ENCODE data around the gene SEC24D.

The SEC24D gene

DNA sequence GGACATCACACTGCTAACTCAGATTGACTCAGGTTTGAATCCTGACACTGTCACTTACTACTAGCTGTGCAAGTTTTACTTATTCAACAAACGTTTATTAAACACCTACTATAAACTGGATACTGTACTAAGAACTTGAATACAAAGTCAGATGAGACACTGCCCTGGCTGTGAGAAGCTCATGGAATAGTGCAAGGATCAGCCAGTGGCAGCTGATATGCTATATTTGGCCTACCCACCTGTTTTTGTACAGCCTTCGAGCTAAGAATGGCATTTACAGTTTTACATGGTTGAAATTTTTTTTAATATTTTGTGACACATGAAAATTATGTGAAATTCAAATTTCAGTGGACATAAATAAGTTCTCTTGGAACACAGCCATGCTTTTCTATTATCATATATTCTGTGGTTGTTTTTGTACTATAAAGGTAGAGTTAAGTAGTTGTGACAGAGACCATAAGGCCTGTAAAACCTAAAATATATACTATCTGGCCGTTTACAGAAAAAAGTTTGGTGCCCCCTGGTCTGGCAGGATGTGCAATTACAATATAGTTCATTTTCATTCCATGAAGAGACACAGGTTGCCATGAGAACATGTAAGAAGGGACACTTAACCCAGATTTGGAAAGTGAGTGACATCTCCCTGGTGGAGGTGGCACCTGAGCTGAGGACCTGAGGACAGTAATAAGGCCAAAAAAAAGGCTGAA, 3.4 kb upstream of the SEC24D start:
- no peak for DNase-seq

DNA sequence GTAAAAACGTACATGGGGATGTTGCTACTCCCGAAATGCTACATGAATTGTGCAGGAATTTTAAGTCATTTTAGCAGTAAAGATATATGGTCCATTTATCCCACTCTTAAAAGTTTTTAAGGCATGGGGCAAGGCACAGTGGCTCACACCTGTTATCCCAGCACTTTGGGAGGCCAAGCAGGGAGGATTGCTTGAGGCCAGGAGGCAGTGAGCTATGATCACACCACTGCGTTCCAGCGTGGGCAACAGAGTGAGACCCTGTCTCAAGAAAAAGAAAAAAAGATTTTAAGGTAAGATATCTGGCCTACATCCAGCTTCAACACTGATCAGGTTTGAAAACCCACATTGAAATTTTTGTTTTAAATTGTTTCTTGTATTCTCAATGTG, 1.2 kb upstream of the SEC24D start:
- no peak for DNase-seq

DNA sequence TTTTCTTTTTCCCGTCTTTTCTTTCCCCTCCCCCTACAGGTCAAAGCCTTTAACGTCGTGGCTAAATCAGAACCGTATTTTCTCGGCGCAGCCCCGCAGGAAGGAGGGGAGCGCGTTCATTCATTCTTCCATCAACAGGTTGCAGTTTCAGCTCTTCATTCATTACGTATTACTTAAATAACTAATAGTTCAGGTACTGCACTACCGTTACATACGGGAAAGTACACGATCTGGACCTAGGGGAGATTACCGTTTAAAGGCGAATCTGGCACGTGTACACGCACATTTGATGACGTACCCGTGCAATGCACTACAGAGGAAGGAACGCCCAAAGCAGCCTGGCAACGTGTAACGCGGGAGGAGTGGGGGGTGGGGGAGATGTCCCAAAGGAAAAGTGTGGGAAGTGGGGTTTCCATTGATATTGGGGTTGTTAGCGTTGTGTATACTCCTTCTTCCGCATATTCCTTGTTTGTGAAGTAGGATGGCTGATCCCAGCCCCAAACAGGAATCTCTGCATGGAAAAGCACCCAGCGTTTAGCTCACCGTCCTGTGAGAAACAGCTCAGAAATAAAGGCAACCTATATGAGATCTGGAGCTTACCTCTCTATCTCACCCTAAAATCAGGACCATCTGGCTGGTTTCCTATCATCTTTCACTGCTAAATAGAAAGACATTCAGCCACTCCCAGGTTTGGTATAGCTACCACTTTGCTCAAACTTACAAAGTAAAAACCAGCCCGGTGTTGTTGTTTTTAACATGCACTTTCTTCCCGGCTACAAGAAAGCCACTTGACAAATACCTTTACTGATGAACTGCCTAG, 585 bp upstream of the SEC24D start:
- DNase-seq, result peak; percentile 35

DNA sequence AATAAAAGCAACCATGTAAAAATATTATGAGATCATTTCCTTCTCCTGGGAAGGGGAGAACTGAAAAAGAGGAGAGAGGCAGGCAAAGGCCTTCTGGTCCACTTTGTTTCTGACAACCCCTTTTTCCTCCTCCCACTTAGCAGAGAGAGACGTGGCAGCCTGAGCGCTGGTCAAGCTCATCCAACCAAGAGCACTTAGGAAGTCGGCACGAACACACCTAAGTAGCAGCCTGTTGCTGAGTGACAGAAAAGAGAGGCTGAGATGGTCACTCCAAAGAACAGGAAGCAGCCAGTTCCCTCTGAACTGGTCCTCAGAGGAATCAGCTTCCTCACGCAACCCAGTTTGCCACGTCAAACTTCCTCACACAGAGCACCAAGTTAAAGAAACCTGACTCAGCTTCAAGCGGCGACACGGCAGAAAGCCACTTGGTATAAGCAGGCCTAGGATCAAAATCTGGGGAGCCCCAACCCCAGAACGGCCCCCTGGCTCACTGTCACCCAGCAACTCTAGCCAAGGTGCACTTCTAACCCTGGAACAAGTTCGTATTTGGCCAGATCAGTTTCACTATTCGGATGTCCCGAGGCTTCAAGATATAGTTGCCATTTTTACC, 861 bp downstream of the SEC24D start:
- DNase-seq, result no peak

DNA sequence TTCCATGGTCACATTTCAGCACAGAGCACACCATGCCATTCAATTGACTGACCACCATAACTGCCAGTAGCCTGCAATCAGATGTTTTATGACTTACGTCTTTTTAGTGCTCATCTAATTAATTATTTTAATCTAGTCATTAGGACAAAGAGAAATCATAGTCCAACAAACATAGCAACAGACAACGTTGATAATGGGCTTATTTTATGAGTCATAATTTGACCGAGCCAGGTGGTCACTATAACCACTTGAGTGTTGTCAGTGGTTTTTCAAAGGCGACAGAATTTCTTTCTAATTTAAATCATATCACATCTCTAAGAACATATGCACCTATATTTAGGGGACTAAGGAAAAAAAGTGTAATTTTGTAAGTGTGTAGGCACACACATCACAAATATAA, 1.9 kb downstream of the SEC24D start:
- no peak for DNase-seq

DNA sequence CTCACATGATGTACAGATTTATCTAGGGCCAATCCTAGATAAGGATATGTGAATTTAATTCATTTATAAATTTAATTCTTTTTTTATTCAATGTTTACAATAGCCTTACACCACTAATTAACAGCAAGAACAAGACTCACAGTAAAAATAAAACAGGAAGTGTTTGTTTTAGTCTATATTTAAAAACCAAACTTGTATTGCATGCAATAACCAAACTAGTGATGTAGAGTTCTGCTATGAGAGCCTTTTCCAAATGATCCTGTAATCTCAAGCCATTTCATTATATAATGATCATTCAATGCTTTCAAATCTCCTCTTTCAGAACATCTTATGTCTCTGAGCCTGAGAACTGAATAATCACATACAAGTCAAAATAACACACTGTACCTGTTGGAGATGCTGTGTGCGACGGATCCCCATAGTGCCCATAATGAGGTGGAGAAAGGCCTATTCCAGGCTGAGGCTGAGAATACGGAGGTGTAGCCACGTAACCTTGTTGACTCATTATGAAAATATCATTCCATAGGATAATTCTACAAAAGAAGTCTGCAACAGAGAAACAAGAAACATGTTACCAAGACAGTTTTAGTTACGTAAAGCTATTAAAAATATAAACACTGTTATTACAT, 2.6 kb downstream of the SEC24D start:
- no peak for DNase-seq

DNA sequence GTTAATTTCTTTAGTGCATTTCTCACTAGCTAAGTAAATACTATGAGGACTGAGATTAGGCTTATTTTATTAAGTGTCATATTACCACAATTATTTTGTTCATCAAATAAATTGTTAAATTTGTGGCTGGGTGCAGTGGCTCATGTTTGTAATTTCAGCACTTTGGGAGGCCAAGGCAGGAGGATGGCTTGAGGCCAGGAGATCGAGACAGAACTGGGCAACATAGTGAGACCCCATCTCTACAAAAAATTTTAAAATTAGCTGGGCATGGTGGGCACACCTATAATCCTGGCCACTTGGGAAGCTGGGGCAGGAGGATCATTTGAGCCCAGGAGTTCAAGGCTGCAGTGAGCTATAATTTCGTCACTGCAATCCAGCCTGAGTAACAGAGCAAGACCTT, 6.8 kb downstream of the SEC24D start:
- no peak for DNase-seq

DNA sequence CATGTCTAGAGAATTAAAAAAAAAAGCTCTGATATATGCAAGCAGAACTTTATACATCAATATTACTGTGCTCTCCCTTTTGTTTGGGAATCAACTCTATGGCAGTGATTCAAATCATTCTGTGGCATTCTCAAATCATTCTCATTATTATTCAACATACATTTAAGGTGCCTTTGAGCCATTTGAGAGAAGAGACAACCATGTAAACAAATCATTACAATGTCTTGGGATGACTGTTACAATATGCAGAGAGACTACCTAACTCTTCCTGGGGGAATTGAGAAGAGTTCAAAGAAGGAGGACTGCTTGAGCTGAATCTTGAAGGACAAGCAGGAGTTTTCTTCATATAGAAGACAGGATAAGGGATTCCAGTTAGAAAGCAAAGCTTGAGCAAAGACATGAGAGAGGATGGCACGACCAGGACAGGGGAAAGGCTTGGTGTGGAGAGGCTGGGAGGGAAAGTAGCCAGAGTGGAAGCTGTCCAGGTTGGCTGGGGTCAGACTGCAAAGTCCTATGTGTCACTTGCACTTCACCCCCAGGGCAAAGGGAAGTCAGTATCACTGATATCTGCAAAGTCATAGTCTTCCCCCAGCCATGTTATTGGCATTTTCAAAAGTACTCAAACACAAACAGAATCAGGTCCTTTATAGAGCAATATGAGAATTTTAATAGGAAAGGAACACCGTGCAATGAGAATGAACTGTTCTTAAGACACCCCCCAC, 9.0 kb downstream of the SEC24D start:
- DNase-seq, result no peak

DNA sequence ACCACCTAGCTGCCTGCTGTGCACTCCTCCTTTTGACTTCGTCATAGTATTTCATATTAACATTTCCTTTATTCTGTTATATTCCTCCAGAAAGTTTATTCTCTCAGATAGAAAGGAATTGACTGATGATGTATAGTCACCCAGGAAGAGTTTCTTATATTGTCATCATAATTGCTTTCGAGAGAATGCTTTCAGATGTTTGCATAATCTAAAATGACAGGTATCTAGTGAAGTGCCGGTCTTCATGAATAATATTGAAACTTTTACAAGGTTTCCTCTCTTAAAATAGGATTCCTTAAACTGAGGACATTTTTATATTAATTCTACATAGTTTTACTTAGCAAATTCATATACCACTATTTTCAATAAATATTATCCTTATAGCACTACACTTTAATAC, 10.1 kb downstream of the SEC24D start:
- no peak for DNase-seq

DNA sequence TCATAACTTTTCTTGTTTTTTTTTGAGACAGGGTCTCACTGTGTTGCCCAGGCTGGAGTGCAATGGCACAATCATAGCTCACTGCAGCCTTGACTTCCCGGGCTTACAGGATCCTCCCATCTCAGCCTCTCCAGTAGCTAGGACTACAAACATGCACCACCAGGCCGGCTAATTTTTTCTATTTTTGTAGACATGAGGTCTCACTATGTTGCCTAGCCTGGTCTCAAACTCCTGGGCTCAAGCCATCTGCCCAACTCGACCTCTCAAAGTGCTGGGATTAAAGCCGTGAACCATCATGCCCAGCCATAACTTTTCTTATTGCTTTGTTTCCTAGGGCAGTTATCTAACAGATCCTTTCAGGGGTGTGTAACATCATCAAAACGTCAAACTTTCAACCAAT, 11.8 kb downstream of the SEC24D start:
- DNase-seq, result no peak

DNA sequence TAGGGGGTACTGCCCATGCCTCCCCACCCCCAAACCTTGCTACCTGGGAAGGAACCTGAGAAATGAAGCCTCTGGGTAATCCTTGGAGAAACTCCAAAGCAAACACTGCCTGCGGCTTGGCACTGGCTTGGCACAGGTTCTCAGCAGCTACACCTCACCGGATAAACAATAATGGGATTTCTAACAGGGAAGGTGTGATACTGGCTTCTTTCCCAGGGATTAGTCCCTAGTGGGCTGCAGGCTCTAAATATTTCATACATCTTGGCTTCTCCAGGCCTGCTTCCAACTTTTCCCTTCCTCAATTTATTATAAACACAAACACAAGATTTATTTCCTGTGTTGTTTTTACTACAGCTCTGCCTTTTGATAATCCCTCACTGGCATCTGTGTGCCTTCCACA, 12.5 kb downstream of the SEC24D start:
- DNase-seq, result peak; percentile 56

DNA sequence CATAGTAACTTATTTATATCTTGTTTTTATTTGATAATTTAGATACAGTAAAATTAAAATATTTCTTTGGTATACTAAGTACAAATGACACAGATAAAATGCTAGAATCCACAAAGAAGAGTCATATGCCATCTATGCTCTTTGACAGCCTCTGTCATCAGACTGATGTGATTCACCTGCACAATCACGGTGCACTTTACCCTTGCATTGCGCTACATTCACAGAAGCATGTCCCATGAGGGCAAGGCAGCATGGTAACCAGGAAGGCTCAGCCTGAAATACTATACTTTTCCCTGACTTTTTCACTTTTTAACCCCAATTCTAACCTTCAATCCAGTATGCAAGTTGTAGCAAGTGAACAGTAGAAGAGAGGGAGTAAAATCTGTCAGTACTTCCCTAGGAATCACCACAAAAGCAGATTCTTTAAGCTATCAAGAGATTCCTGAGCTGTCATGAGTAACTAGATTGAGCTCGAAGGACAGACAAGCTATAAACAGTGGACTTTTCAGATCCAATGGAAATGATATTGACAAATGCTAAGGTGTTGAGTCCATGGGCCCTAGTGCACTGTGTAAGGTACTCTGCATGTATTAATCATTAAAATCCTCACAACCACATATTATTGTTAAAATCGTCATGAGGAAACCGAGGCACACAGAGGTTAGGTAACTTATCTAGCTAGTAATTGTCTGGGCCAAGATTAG, 14.2 kb downstream of the SEC24D start:
- no peak for DNase-seq

DNA sequence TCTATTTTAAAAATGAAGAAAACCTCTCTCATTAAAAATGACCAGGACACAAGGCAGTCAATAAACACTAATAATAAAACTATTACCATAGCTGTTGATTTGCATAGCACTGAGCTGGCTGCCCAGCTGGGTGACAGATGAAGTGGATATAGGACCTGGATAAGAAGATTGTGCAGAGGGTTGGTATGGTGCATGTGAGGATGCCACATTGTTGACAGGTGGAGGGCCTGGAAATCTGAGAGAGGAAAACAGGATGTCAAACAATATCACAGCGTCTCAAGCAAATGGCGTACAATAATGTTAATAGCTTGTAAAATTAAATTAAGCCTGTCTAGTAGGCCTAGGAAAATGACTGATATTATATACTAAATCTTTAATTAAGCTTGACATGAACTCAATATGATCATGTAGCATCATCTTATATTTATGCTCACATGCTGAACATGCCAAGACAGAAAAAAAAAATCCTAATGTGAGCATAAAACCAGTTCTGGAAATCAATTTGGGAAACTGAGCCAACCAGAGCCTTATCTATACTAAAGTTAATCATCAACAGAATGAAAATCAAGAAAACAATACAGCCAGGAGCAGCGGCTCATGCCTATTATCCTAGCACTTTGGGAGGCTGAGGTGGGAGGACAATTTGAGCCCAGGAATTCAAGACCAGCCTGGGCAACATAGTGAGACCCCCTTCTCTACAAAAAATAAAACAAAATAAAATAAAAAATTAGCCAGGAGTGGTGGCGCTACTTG, 18.6 kb downstream of the SEC24D start:
- no peak for DNase-seq

DNA sequence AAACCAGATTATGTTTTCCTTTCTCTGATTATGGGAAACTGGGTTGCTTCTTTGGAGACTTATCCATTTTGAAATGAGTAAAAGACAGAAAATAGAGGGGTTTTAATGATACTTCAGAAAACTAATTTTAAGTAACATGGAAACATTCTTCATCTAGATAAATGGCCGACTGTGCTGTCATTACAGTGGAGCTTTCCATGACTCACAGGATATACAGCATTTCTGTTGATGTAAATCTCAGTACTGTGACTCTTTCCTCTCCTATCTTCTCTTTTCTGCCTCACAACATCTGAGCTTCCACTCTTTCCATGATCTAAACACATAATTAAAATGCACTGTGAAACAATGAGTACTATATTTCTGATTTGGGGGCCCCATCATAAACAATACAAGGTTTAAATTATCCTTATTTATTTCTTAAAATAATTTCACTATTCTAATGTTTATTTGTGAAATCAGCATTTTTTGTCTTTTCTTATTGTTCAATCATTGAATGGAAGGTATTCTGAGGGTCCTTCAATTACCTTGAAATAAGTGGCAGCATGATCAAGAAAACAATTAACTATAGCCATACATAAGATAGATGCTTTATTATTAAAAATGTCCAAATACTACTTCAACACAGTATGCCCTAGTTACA, 19.3 kb downstream of the SEC24D start:
- no peak for DNase-seq

DNA sequence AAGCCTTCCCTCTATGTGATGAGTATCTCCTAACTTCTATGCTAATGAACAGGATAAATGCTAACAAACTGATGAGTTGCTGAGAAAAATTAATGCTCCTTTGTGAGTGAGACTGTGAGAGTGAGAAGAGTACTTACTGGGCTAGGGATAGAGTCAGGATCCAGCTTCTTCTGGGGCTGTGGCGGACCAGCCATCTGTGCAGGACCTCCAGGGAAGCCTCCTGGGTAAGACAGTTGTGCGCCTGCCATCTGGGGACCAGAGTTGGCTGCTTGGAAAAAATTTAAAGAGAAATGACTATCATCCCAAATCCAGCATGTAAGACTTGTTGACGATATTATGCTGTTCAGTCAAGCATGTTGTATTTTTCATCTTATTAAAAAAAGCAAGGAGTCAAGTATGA, 21.0 kb downstream of the SEC24D start:
- peak; percentile 61 for DNase-seq

DNA sequence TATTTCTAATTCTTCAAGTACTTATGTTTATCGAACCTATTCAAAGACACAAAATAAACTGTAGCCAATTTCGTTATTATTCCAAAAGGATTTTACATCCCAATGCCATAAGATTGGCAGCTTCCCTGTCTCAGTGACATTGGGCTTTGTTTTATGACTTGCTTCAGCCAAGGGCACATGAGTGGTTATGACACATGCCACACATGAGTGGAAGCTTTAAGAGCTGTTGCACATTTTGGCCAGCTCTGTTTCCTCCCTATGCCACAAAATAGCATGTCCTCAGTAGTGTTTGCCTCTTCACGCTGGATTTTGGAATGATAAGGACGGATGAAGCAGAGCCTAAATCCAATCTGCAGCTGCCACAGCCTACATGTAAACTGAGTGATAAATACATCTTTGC, 21.9 kb downstream of the SEC24D start:
- DNase-seq, result peak; percentile 11

DNA sequence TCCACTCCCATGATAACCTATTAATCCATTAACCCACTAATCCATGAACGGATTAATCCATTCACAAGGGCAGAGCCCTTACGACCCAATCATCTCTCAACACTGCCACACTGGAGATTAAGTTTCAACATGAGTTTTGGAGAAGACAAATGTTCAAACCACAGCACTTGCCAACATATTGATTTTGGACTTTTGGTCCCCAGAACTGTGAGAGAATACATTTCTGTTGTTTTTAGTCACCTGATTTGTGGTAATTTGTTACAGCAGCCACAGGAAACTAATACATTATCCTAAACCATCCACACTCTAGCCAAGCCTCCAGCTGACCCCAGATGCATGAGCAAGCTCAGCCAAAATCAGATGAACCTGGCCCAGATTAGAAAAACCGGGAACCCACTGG, 22.4 kb downstream of the SEC24D start:
- peak; percentile 11 for DNase-seq

DNA sequence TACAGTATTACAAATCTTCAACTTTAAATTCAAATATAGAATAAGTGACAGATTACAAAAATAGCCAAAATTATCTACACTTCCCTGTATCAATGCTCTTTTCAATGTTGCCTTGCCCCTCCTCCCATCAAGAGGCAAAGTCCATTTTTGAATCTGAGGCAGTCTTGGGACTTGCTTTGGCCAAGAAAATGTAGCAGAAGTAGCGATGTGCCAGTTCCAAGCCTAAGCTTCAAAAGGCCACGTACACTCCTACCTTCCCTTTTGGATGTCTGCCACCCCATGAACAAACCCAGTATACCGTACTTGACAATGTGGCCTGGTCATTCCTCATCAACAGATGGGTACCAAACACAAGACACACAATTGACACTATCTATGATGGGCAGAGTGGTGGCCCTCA, 24.1 kb downstream of the SEC24D start:
- DNase-seq, result no peak

DNA sequence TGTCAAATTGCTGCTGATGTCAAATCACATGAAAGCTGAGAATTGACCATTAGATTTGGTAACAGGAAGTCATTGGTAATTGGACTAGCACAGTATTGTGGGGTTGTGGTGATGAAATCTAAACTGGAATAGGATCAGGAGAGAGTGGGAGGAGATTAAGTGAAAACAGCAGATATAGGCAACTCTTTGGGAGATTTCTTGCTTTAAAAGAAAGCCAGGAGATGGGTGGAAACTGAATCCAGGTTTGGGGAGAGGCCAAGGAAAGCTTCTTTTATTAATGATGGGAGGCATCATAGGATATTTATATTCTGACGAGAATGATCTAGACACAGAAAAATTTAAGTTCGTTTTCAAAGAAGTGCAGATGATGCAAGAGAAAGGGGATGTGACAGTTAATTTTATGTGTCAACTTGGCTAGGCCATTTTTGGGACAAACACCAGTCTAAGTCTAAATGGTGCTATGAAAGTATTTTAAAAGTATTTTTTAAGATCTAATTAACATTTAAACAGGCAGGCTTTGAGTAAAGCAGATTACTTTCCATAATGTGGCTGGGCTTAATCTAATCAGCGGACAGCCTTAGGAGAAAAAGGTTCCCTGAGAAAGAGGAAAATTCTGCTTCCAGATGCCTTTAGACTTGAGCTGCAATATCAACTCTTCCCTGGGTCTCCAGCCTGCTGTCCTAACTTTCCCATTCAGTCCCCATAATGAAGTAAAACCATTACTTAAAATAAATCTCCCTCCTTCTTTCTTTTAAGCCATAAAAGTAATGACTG, 24.7 kb downstream of the SEC24D start:
- no peak for DNase-seq

DNA sequence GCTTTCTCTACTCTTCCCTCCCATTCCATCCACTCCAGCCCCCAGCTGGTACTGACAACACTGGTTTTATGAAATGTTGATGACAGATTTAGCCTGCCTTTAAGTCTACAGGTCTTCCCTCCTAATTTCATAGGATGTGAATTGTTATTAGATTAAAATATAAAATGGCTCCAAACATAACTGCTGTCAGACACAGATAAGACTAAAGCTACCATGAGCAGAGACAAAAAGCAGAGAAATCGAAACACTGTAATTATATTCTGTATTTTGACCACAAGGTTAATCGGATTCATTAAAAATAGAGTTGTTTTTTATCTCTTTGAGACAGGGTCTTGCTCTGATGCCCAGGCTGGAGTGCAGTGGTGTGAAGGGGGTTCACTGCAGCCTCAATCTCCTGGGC, 28.3 kb downstream of the SEC24D start:
- DNase-seq, result no peak
